Prostate gland (tissue), 2 donors: ENCODE measurements around the gene TUBB2B. TPM values are rescaled to one million over a fixed set of nuclear protein-coding genes. Genes with fewer than 3 reads are reported as not detected.
A peak's percentile ranks its signal among the peaks of the same experiment; 100 is the strongest.
"Not testable (repeated sequence)": the region's sequence is repeated elsewhere in the genome, so short reads cannot be mapped to it uniquely, and the experiment has no call there.

Experiments used
- DNase-seq: peaks from one replicate; pipeline ENCODE4 v3.0.0-alpha.2; 2019; ENCODE audit warnings: low spot score
- H3K27ac ChIP-seq, 2 donors: fragments of 200-600 bp; sonication (generic); 2 replicates each; pipeline ENCODE4 v1.5.1; 2017 to 2019
- H3K27me3 ChIP-seq: fragments of 200-600 bp; sonication (generic); replicated peaks from 2 replicates; pipeline ENCODE4 v1.5.1; 2019; ENCODE audit not compliant: insufficient read depth
- H3K36me3 ChIP-seq, 2 donors: fragments of 200-600 bp; sonication (generic); 1 replicate in 1 of 2; 2 replicates in 1 of 2; pipeline versions ENCODE4 v1.5.1 to v1.8.1; 2017 to 2019
- H3K4me1 ChIP-seq: fragments of 200-600 bp; sonication (generic); replicated peaks from 2 replicates; pipeline ENCODE4 v1.5.1; 2019
- H3K4me3 ChIP-seq, 2 donors: fragments of 200-600 bp; sonication (generic); 2 replicates each; pipeline ENCODE4 v1.5.1; 2017 to 2019
- H3K9me3 ChIP-seq: fragments of 200-600 bp; sonication (generic); 2 replicates; pipeline ENCODE4 v1.5.1; 2017
- CTCF ChIP-seq, 4 experiments: fragments of 200-600 bp in 2 of 4; fragments of 450-650 bp in 2 of 4; sonication (generic) in 2 of 4; IDR thresholded peaks; 1 replicate in 3 of 4; 2 replicates in 1 of 4; pipeline ENCODE4 v1.5.1; 2016 to 2019; ENCODE audit warnings: antibody characterized with exemption in 4 of 4, mild to moderate bottlenecking in 2 of 4, moderate library complexity in 2 of 4
- POLR2A ChIP-seq: fragments of 450-650 bp; IDR thresholded peaks from one replicate; pipeline ENCODE4 v1.6.1; 2016; ENCODE audit warnings: antibody characterized with exemption, mild to moderate bottlenecking
- POLR2AphosphoS5 ChIP-seq: sonication (generic); formaldehyde crosslinking; IDR thresholded peaks from one replicate; pipeline ENCODE4 v1.6.1; 2017; ENCODE audit warnings: antibody characterized with exemption
- WGBS: methylation state at CpG from one replicate; pipeline ENCODE4 v1.1.5; 2018; 5-methylcytosine and 5-hydroxymethylcytosine counted together
- intact Hi-C: fragments of 100-400 bp; cut with DNase I; formaldehyde crosslinking; loops from one replicate; pipeline ENCODE4 v1.14.2; 2022
- total RNA-seq, 2 donors: library from RNA; depleted of rRNA; stranded (reverse); fragments of >200 nt; gene quantifications; one replicate each; pipeline ENCODE4 v1.1.0, GENCODE V29; 2016

TUBB2B gene
- total RNA-seq, 2 donors from 2014 or later: 3.9 to 4.5 TPM

GRCh38 chr6:3183066-3183465 lies 44.4 kb downstream of the TUBB2B start:
- Histone ChIP-seq H3K27ac (no peak overlapping the region), H3K27me3 (no peaks in the 10 kb centered on the region), H3K9me3 (no peaks in the 10 kb centered on the region), H3K36me3 (no peaks in the 10 kb centered on the region), H3K4me3 (no peak overlapping the region), H3K4me1 (no peaks in the 10 kb centered on the region)
- DNase-seq: no peak
- intact Hi-C loops: no loop called here
- no peak for TF ChIP-seq CTCF (IDR thresholded peaks at IDR 0.05)
- no peak for TF ChIP-seq POLR2A
- TF ChIP-seq POLR2AphosphoS5: no peak
- 84% methylated on average over 4 of the region's 4 CpGs for WGBS

- Histone ChIP-seq H3K9me3 (no peaks in the 10 kb centered on the region), H3K27ac (no peak overlapping the region), H3K36me3 (no peaks in the 10 kb centered on the region), H3K4me1 (no peaks in the 10 kb centered on the region), H3K27me3 (no peaks in the 10 kb centered on the region), H3K4me3 (no peak overlapping the region)
- DNase-seq: no peak
- WGBS: 72% methylated on average over 2 of the region's 2 CpGs
- intact Hi-C loops: no loop called here
- TF ChIP-seq POLR2AphosphoS5: no peak
Observed at GRCh38 chr6:3181105-3181504, 46.3 kb downstream of the TUBB2B start.

DNA sequence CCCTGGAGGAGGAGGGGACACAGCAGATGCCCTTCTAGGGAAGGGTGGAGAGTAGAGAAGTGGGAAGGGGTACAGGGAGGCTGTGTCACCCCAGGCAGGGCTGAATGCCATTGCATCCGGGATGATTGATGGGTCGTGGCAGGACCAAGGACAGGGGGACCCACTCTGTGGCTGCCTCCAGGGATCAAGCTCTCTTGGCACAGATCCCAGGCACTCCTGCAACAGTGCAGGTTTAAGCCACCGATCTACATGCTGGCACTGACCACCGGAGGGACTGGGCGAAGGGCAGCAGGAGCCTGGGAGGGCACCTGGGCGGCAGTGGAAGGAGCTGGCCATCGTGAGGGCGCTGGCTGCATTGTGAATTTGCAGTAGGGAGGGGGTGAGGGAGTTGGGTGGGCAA lies 47.5 kb downstream of the TUBB2B start:
- H3K36me3 ChIP-seq, DNase-seq, H3K4me1 ChIP-seq, H3K4me3 ChIP-seq, H3K27ac ChIP-seq, intact Hi-C loops, H3K27me3 ChIP-seq, H3K9me3 ChIP-seq: not testable (repeated sequence)
- 80% methylated on average over 6 of the region's 8 CpGs for WGBS

DNA sequence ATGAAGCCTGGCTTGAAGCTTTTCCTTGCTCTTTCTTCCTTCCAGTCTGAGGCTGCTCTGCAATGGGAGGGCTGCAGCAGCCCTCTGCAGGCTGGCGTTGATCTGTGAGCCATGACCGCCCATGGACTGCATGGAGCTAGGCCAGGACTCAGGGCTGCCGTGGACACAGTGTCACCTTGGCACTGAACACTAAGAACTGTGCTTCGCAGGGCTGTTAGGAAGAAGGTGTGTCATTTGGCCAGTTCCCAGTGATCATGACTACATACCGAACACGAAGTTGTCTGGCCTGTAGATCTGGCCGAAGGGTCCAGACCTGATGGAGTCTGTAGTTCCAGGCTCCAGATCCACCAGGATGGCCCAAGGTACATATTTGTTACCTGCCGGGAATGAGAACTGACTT lies 48.8 kb downstream of the TUBB2B start:
- TF ChIP-seq POLR2AphosphoS5: peak; percentile 42
- H3K4me3 ChIP-seq, H3K27ac ChIP-seq, H3K9me3 ChIP-seq, H3K27me3 ChIP-seq, H3K4me1 ChIP-seq, intact Hi-C loops, H3K36me3 ChIP-seq: not testable (repeated sequence)
- WGBS: 55% methylated on average over 8 of the region's 8 CpGs
- DNase-seq: peak; percentile 36

DNA sequence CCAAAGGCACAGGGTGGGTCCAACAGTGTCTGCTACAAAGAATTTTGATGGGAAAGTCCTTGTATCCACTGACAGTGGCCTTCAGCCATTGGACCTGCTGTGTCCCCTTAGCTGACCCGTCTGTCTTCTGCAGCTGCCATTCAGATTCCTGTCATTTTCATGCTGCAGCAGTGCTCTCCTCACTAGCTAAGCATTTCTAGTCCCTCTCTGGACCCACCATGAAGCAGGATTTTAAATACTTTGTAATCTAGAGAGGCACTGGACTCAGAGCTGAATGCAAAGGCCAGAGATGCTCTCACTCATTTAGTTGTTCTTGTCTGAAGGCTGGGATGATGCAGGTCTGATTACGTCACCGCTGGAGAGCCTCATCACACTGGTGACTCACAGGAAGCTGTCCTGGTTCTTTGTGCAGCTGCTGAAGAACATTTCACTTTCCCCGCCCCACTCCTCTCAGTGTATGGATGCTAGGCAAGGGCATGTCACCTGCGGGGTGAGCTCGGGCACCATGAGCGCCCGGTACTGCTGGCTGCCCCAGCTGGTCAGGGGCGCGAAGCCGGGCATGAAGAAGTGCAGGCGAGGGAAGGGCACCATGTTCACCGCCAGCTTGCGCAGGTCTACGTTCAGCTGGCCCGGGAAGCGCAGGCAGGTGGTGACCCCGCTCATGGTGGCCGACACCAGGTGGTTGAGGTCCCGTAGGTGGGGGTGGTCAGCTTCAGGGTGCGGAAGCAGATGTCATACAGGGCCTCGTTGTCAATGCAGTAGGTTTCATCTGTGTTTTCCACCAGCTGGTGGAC lies 50.7 kb downstream of the TUBB2B start:
- Histone ChIP-seq H3K4me1 (no peaks in the 10 kb centered on the region), H3K36me3 (no peaks in the 10 kb centered on the region), H3K9me3 (no peaks in the 10 kb centered on the region), H3K27ac (no peak overlapping the region), H3K27me3 (no peaks in the 10 kb centered on the region), H3K4me3 (no peak overlapping the region)
- 85% methylated on average over 22 of the region's 22 CpGs for WGBS
- DNase-seq: no peak
- TF ChIP-seq CTCF (IDR thresholded peaks at IDR 0.05): no peak
- no peak for TF ChIP-seq POLR2A
- TF ChIP-seq POLR2AphosphoS5: no peak
- intact Hi-C loops: no loop called here

DNA sequence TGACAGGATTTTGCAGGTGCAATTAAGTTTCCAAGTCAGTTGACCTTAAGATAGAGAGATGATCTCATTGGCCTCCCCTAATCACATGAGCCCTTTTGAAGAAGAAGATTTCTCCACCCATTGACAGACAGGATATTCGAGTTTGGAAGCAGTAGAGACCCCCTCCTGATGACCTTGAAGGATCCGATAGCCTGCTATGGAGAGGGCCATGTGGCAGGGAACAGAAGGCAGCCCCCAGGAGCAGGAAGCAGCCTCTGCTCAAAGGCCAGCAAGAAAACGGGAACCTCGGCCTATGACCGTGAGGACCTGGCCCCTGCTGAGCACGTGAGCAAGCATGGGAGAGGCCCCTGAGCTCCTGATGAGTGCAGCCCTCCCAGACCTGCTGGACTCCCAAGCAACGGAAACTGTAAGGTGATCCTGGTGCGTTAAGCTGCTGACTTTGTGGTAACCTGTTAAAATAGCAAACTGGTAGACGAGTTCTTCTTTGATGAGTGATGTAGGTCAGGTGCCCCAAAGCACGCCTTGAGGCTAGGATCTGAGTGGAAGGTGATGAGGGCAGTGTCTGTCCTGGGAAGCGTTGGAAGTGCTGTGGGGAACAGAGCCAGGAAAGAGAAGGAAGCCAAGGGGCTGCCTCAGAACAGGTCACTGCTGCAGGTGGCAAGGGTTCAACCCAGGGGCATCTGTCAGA lies 51.6 kb downstream of the TUBB2B start:
- no peak for TF ChIP-seq CTCF (IDR thresholded peaks at IDR 0.05)
- TF ChIP-seq POLR2A: no peak
- TF ChIP-seq POLR2AphosphoS5: no peak
- no peaks in the 10 kb centered on the region for H3K4me1 ChIP-seq
- no peak overlapping the region for H3K27ac ChIP-seq
- no peak for DNase-seq
- no peaks in the 10 kb centered on the region for H3K27me3 ChIP-seq
- 70% methylated on average over 11 of the region's 11 CpGs for WGBS
- intact Hi-C loops: no loop called here
- H3K9me3 ChIP-seq: no peaks in the 10 kb centered on the region
- H3K36me3 ChIP-seq: no peaks in the 10 kb centered on the region
- H3K4me3 ChIP-seq: no peak overlapping the region

Other genes with a start within 250 kb of the TUBB2B start
- 10 to 100 TPM; 27.9 to 34.3 TPM for gene NQO2, start 227.8 kb downstream of the TUBB2B start, total RNA-seq
- 10 to 100 TPM; 21.3 to 23.0 TPM for gene RIPK1, start 159.2 kb downstream of the TUBB2B start, total RNA-seq
- gene BPHL, start 108.9 kb downstream of the TUBB2B start, total RNA-seq: 10 to 100 TPM; 16.5 to 17.7 TPM
- gene TUBB2A, start 70.1 kb downstream of the TUBB2B start, total RNA-seq: 10 to 100 TPM; 17.2 to 39.6 TPM
- gene PSMG4, start 31.3 kb upstream of the TUBB2B start, total RNA-seq: 10 to 100 TPM; 20.8 to 30.1 TPM
- gene SLC22A23, start 229.4 kb upstream of the TUBB2B start, total RNA-seq: 100 to 1,000 TPM in 1 of 2 donors, 10 to 100 TPM in 1; 53.1 to 129 TPM